Right cardiac atrium (tissue), 5 donors: ENCODE measurements around the gene BCAP31. TPM values are rescaled to one million over a fixed set of nuclear protein-coding genes. Genes with fewer than 3 reads are reported as not detected.
"Not testable (repeated sequence)": the region's sequence is repeated elsewhere in the genome, so short reads cannot be mapped to it uniquely, and the experiment has no call there.

Source experiments
- ATAC-seq, 2 donors: fragments of 200-7000 bp; cut with Tn5 transposase; one replicate each; pipeline versions ENCODE4 v1.8.0 to v1.9.1; 2020; ENCODE audit warnings: moderate library complexity in 2 of 2, mild to moderate bottlenecking in 1 of 2
- DNase-seq, 3 donors: peaks; one replicate each; pipeline ENCODE4 v3.0.0-alpha.2; 2020
- H3K27ac ChIP-seq: one replicate; pipeline ENCODE4 v1.5.1; 2013; ENCODE audit warnings: mild to moderate bottlenecking, low read length, control low read depth, moderate library complexity
- H3K27me3 ChIP-seq: one replicate; pipeline ENCODE4 v1.6.1; 2013; ENCODE audit not compliant: control insufficient read depth, insufficient read depth
- H3K4me1 ChIP-seq: one replicate; pipeline ENCODE4 v1.6.1; 2013; ENCODE audit warnings: low read length; ENCODE audit not compliant: control insufficient read depth, insufficient read depth
- H3K4me3 ChIP-seq: one replicate; pipeline ENCODE4 v1.5.1; 2013; ENCODE audit warnings: low read length, control low read depth
- H3K9me3 ChIP-seq: one replicate; pipeline ENCODE4 v1.6.1; 2013; ENCODE audit warnings: low read length; ENCODE audit not compliant: control insufficient read depth
- WGBS: extraction: QIAGEN DNeasy Blood & Tissue Kit; methylation state at CpG from one replicate; pipeline ENCODE4 v1.1.7; 2013; 5-methylcytosine and 5-hydroxymethylcytosine counted together
- intact Hi-C, 4 donors: fragments of 100-400 bp; cut with DNase I; formaldehyde crosslinking; loops; one replicate each; pipeline versions ENCODE4 v1.11.0 to v1.14.0; 2022 to 2023
- polyA plus RNA-seq: library from polyadenylated mRNA; stranded (reverse); fragments of 200-250 nt; gene quantifications from one replicate; pipeline ENCODE4 v1.2.3, GENCODE V29; 2013
- total RNA-seq, 4 donors: library from RNA; stranded (reverse); fragmentation: NEBNext Ultra II Directional; extraction: Animal tissue kit (Norgen Biotek cat#: 25700); gene quantifications; one replicate each; pipeline ENCODE4 v1.2.1, GENCODE V29; 2021
- donor health status: healthy with polysubstance abuse.
- donor health status: DM: no; HTN: yes; CAD: no.
- donor health status: DM: no; HTN: no; CAD: no.
- donor health status: DM: no; HTN: yes; CAD: no; lungs with severe emphysema.
- donor health status: DM: yes; HTN: yes; CAD: no.

The BCAP31 gene
- total and polyA plus RNA-seq, 5 donors = 111 to 149 (median 123) TPM

GRCh38 chrX:153706799-153707198 is 17.4 kb downstream of the BCAP31 start:
- no peaks in the 10 kb centered on the region for H3K9me3 ChIP-seq
- peak overlapping the region; percentile 84 for H3K27ac ChIP-seq
- no peaks in the 10 kb centered on the region for H3K4me1 ChIP-seq
- ATAC-seq (peak; percentile 20 to 45), DNase-seq (peak; percentile 12 to 60 (median 60))
- no peak overlapping the region for H3K4me3 ChIP-seq
- no peaks in the 10 kb centered on the region for H3K27me3 ChIP-seq
- intact Hi-C loops = no loop called here
- 66% methylated on average over 9 of the region's 9 CpGs for WGBS

GRCh38 chrX:153705403-153706060 is 18.7 kb downstream of the BCAP31 start:
- peak overlapping the region; percentile 88 for H3K27ac ChIP-seq
- WGBS = 74% methylated on average over 17 of the region's 18 CpGs
- H3K4me3 ChIP-seq, H3K27me3 ChIP-seq, intact Hi-C loops, H3K4me1 ChIP-seq, H3K9me3 ChIP-seq: not testable (repeated sequence)
- DNase-seq (peak in 2 of 3 donors; percentile 34 to 52), ATAC-seq (peak; percentile 19 to 33)

GRCh38 chrX:153704631-153705402 is 19.4 kb downstream of the BCAP31 start:
- H3K27ac ChIP-seq = peak overlapping the region; percentile 88
- H3K4me3 ChIP-seq, H3K9me3 ChIP-seq, H3K27me3 ChIP-seq, intact Hi-C loops, ATAC-seq, H3K4me1 ChIP-seq: not testable (repeated sequence)
- peak in 1 of 3 donors; percentile 11 for DNase-seq
- WGBS = 71% methylated on average over 10 of the region's 12 CpGs

GRCh38 chrX:153704021-153704526 is 20.1 kb downstream of the BCAP31 start:
- H3K4me1 ChIP-seq = no peaks in the 10 kb centered on the region
- peak overlapping the region; percentile 88 for H3K27ac ChIP-seq
- no peaks in the 10 kb centered on the region for H3K27me3 ChIP-seq
- H3K9me3 ChIP-seq = no peaks in the 10 kb centered on the region
- intact Hi-C loops = no loop called here
- no peak overlapping the region for H3K4me3 ChIP-seq
- ATAC-seq (no peak), DNase-seq (peak in 2 of 3 donors; percentile 37 to 42)
- WGBS = 85% methylated on average over 18 of the region's 18 CpGs

- intact Hi-C loops = no loop called here
- ATAC-seq (peak in 1 of 2 donors; percentile 12), DNase-seq (peak; percentile 70 to 75 (median 75))
- 48% methylated on average over 16 of the region's 16 CpGs for WGBS
- Histone ChIP-seq H3K9me3 (no peaks in the 10 kb centered on the region), H3K27ac (peak overlapping the region; percentile 19), H3K27me3 (no peaks in the 10 kb centered on the region), H3K4me1 (no peaks in the 10 kb centered on the region), H3K4me3 (no peak overlapping the region)
Observed at GRCh38 chrX:153703036-153703370, 21.2 kb downstream of the BCAP31 start.

GRCh38 chrX:153702336-153703035 is 21.7 kb downstream of the BCAP31 start:
- Histone ChIP-seq H3K9me3 (no peaks in the 10 kb centered on the region), H3K27ac (no peak overlapping the region), H3K4me1 (no peaks in the 10 kb centered on the region), H3K4me3 (no peak overlapping the region), H3K27me3 (no peaks in the 10 kb centered on the region)
- no peak for ATAC-seq
- intact Hi-C loops = no loop called here
- peak in 1 of 3 donors; percentile 27 for DNase-seq
- 81% methylated on average over 23 of the region's 23 CpGs for WGBS

- Histone ChIP-seq H3K4me1 (no peaks in the 10 kb centered on the region), H3K4me3 (no peak overlapping the region), H3K27me3 (no peaks in the 10 kb centered on the region), H3K9me3 (no peaks in the 10 kb centered on the region), H3K27ac (no peak overlapping the region)
- intact Hi-C loops = no loop called here
- DNase-seq = peak in 2 of 3 donors; percentile 22 to 51
- ATAC-seq = no peak
- 99% methylated on average over 12 of the region's 12 CpGs for WGBS
Observed at GRCh38 chrX:153701706-153702105, 22.5 kb downstream of the BCAP31 start.

- H3K27ac ChIP-seq = peak overlapping the region; percentile 94
- 69% methylated on average over 6 of the region's 6 CpGs for WGBS
- H3K4me3 ChIP-seq = no peak overlapping the region
- intact Hi-C loops = no loop called here
- peak in 2 of 3 donors; percentile 18 to 46 for DNase-seq
- H3K27me3 ChIP-seq = no peaks in the 10 kb centered on the region
- no peaks in the 10 kb centered on the region for H3K9me3 ChIP-seq
- ATAC-seq = no peak
- H3K4me1 ChIP-seq = no peaks in the 10 kb centered on the region
Observed at GRCh38 chrX:153700967-153701366, 23.2 kb downstream of the BCAP31 start.

- peak in 2 of 3 donors; percentile 32 to 50 for DNase-seq
- no peak overlapping the region for H3K4me3 ChIP-seq
- intact Hi-C loops = no loop called here
- WGBS = 62% methylated on average over 15 of the region's 15 CpGs
- H3K9me3 ChIP-seq = no peaks in the 10 kb centered on the region
- H3K27ac ChIP-seq = peak overlapping the region; percentile 94
- peak; percentile 5 to 29 for ATAC-seq
- no peaks in the 10 kb centered on the region for H3K27me3 ChIP-seq
- no peaks in the 10 kb centered on the region for H3K4me1 ChIP-seq
Observed at GRCh38 chrX:153700376-153700945, 23.7 kb downstream of the BCAP31 start.

GRCh38 chrX:153699784-153700371 is 24.3 kb downstream of the BCAP31 start:
- DNase-seq (peak in 1 of 3 donors; percentile 66), ATAC-seq (peak; percentile 60)
- H3K4me3 ChIP-seq, H3K27me3 ChIP-seq, H3K4me1 ChIP-seq, intact Hi-C loops, H3K9me3 ChIP-seq: not testable (repeated sequence)
- 54% methylated on average over 18 of the region's 18 CpGs for WGBS
- peak overlapping the region; percentile 94 for H3K27ac ChIP-seq
